Breast epithelium (tissue), 3 donors: ENCODE data around the gene KRT8.

Experiments
- CTCF ChIP-seq, 3 donors: fragments of 450-650 bp; IDR thresholded peaks; one replicate each; pipeline ENCODE4 v1.5.1; 2016 to 2017; ENCODE audit warnings: antibody characterized with exemption in 3 of 3, mild to moderate bottlenecking in 3 of 3, moderate library complexity in 3 of 3
- POLR2A ChIP-seq: fragments of 450-650 bp; IDR thresholded peaks from one replicate; pipeline ENCODE4 v1.6.1; 2016; ENCODE audit warnings: antibody characterized with exemption, mild to moderate bottlenecking, moderate library complexity
- POLR2AphosphoS5 ChIP-seq, 3 donors: sonication (generic); formaldehyde crosslinking; IDR thresholded peaks; one replicate each; pipeline ENCODE4 v1.6.1; 2017; ENCODE audit warnings: antibody characterized with exemption in 3 of 3

- TF ChIP-seq CTCF (IDR thresholded peaks at IDR 0.05), result peak; percentile 78 to 89 (median 87)
- TF ChIP-seq POLR2A, result no peak
- TF ChIP-seq POLR2AphosphoS5 (IDR thresholded peaks at IDR 0.05), result peak in 2 of 3 donors; percentile 4 to 22
Observed at GRCh38 chr12:52879394-52880351, 25.2 kb downstream of the KRT8 start.
